Liver (tissue), 4 donors: ENCODE data around the gene GRIK1. TPM values are rescaled to one million over a fixed set of nuclear protein-coding genes. Genes with fewer than 3 reads are reported as not detected.

ENCODE experiments used
- polyA plus RNA-seq, 2 donors: library from polyadenylated mRNA; stranded (reverse) in 1 of 2; unstranded in 1 of 2; fragments of 200-250 nt in 1 of 2; fragments of >200 nt in 1 of 2; fragmentation: Nextera tagmentation in 1 of 2; extraction: Ambion mirVana in 1 of 2; gene quantifications; one replicate each; pipeline versions ENCODE4 v1.2.1 to v1.2.3, GENCODE V29; 2013 to 2015
- total RNA-seq, 2 donors: library from RNA; depleted of rRNA; stranded (reverse); fragments of >200 nt; gene quantifications; one replicate each; pipeline ENCODE4 v1.2.3, GENCODE V29; 2014
- donor health status: healthy.
- donor health status: healthy.
- donor health status: healthy.

GRIK1 gene
- total and polyA plus RNA-seq, 4 donors = 0.02 to 0.14 (median 0.05) TPM; not detected in 1

Other genes with a start within 250 kb of the GRIK1 start
- gene CLDN17, start 226.8 kb upstream of the GRIK1 start, total RNA-seq = not detected
- not detected for gene CLDN17, start 226.8 kb upstream of the GRIK1 start, polyA plus RNA-seq